CD14-positive monocyte (primary cell): ENCODE data around the gene DEPDC7. TPM values are rescaled to one million over a fixed set of nuclear protein-coding genes. Genes with fewer than 3 reads are reported as not detected.

Experiments used
- DNase-seq, 3 donors: peaks; one replicate each; pipeline ENCODE4 v3.0.0-alpha.2; 2011 to 2022
- H2AFZ ChIP-seq: 2 replicates; pipeline ENCODE4 v1.6.0; 2012; ENCODE audit warnings: mild to moderate bottlenecking, low read depth, low read length, inconsistent platforms; ENCODE audit not compliant: insufficient read depth, poor library complexity, severe bottlenecking
- H3K27ac ChIP-seq, 2 donors: 1 replicate in 1 of 2; 2 replicates in 1 of 2; pipeline ENCODE4 v1.5.1; 2012 to 2013; ENCODE audit warnings: low read length in 2 of 2, control low read depth in 1 of 2, inconsistent platforms in 1 of 2, low read depth in 1 of 2, mild to moderate bottlenecking in 1 of 2
- H3K27me3 ChIP-seq, 2 donors: one replicate each; pipeline versions ENCODE4 v1.6.0 to v1.6.1; 2011 to 2013; ENCODE audit warnings: low read length in 2 of 2; ENCODE audit not compliant: control insufficient read depth in 2 of 2, insufficient read depth in 2 of 2
- H3K36me3 ChIP-seq, 2 donors: replicated peaks in 1 of 2; 1 replicate in 1 of 2; 2 replicates in 1 of 2; pipeline versions ENCODE4 v1.5.1 to v1.6.1; 2012 to 2013; ENCODE audit warnings: low read length in 2 of 2, control low read depth in 1 of 2, inconsistent platforms in 1 of 2, mild to moderate bottlenecking in 1 of 2; ENCODE audit not compliant: insufficient read depth in 2 of 2, control insufficient read depth in 1 of 2
- H3K4me1 ChIP-seq, 2 donors: 1 replicate in 1 of 2; 2 replicates in 1 of 2; pipeline versions ENCODE4 v1.5.1 to v1.6.1; 2012 to 2013; ENCODE audit warnings: low read length in 2 of 2, control low read depth in 1 of 2, inconsistent platforms in 1 of 2, mild to moderate bottlenecking in 1 of 2, moderate library complexity in 1 of 2; ENCODE audit not compliant: insufficient read depth in 2 of 2, control insufficient read depth in 1 of 2
- H3K4me2 ChIP-seq: replicated peaks from 2 replicates; pipeline ENCODE3; 2012; ENCODE audit warnings: low read length, moderate library complexity, mild to moderate bottlenecking; ENCODE audit not compliant: poor library complexity, severe bottlenecking; ENCODE audit errors: extremely low read depth
- H3K4me3 ChIP-seq, 3 experiments: fragments of 200-600 bp in 1 of 3; sonication (generic) in 1 of 3; replicated peaks in 1 of 3; 1 replicate in 2 of 3; 2 replicates in 1 of 3; pipeline ENCODE4 v1.5.1; 2011 to 2013; ENCODE audit warnings: low read length in 3 of 3, mild to moderate bottlenecking in 3 of 3, control low read depth in 2 of 3, low read depth in 2 of 3, inconsistent platforms in 1 of 3, moderate library complexity in 1 of 3
- H3K79me2 ChIP-seq: 2 replicates; pipeline ENCODE4 v1.6.0; 2012; ENCODE audit warnings: mild to moderate bottlenecking, control low read depth, inconsistent platforms, low read length, moderate library complexity; ENCODE audit not compliant: insufficient read depth
- H3K9ac ChIP-seq: 2 replicates; pipeline ENCODE4 v1.6.0; 2017; ENCODE audit warnings: low read length, mild to moderate bottlenecking; ENCODE audit not compliant: insufficient read depth, poor library complexity, severe bottlenecking
- H3K9me3 ChIP-seq, 2 donors: replicated peaks in 1 of 2; 1 replicate in 1 of 2; 2 replicates in 1 of 2; pipeline versions ENCODE4 v1.5.1 to v1.6.1; 2012 to 2013; ENCODE audit warnings: low read length in 2 of 2, control low read depth in 1 of 2; ENCODE audit not compliant: control insufficient read depth in 1 of 2, insufficient read depth in 1 of 2
- H4K20me1 ChIP-seq: 2 replicates; pipeline ENCODE4 v1.6.0; 2012; ENCODE audit warnings: mild to moderate bottlenecking, low read length, control low read depth, moderate library complexity; ENCODE audit not compliant: insufficient read depth
- H3K27ac Mint-ChIP-seq, 7 donors: one replicate each; pipeline ENCODE4 v1.8.0; 2020; ENCODE audit warnings: mild to moderate bottlenecking in 7 of 7, mixed read lengths in 7 of 7, moderate library complexity in 6 of 7, inconsistent platforms in 2 of 7
- H3K27me3 Mint-ChIP-seq, 3 donors: one replicate each; pipeline ENCODE4 v1.8.0; 2021 to 2022; ENCODE audit warnings: low read depth in 3 of 3, mild to moderate bottlenecking in 3 of 3, mixed read lengths in 3 of 3, moderate library complexity in 3 of 3, inconsistent platforms in 1 of 3
- H3K36me3 Mint-ChIP-seq, 2 donors: one replicate each; pipeline ENCODE4 v1.8.0; 2020; ENCODE audit warnings: mixed read lengths in 2 of 2, inconsistent platforms in 1 of 2, mild to moderate bottlenecking in 1 of 2
- H3K4me1 Mint-ChIP-seq: one replicate; pipeline ENCODE4 v1.8.0; 2020; ENCODE audit warnings: mild to moderate bottlenecking, mixed read lengths
- H3K4me3 Mint-ChIP-seq, 2 donors: one replicate each; pipeline ENCODE4 v1.8.0; 2020; ENCODE audit warnings: mild to moderate bottlenecking in 2 of 2, mixed read lengths in 2 of 2, moderate library complexity in 1 of 2
- H3K9me3 Mint-ChIP-seq, 7 donors: one replicate each; pipeline ENCODE4 v1.8.0; 2020 to 2022; ENCODE audit warnings: mixed read lengths in 7 of 7, mild to moderate bottlenecking in 6 of 7, moderate library complexity in 6 of 7, inconsistent platforms in 2 of 7
- CTCF ChIP-seq: fragments of 200-600 bp; IDR thresholded peaks from one replicate; pipeline ENCODE4 v1.8.0; 2022; ENCODE audit warnings: antibody characterized with exemption, mild to moderate bottlenecking
- WGBS: methylation state at CpG from one replicate; pipeline ENCODE4 v1.1.5; 2013; ENCODE audit warnings: missing lambda C conversion rate; ENCODE audit not compliant: insufficient coverage; 5-methylcytosine and 5-hydroxymethylcytosine counted together
- intact Hi-C, 2 donors: fragments of 100-400 bp; cut with micrococcal nuclease; formaldehyde crosslinking; loops; one replicate each; pipeline versions ENCODE4 v1.15.0 to v1.15.1; 2023
- polyA plus RNA-seq, 3 donors: library from polyadenylated mRNA; depleted of rRNA in 1 of 3; unstranded in 2 of 3; stranded (reverse) in 1 of 3; fragments of 300-500 nt in 2 of 3; fragments of >200 nt in 1 of 3; fragmentation: Illumina TruSeq in 2 of 3; gene quantifications; 1 replicate in 2 of 3; 2 replicates in 1 of 3; pipeline ENCODE4 v1.2.3, GENCODE V29; 2012 to 2021
- small RNA-seq: library from RNA; depleted of rRNA; stranded (forward); fragments of <200 nt; gene quantifications from one replicate; pipeline ENCODE3, GENCODE V24; 2012; ENCODE audit warnings: low read depth; ENCODE audit not compliant: insufficient read length

The DEPDC7 gene
- polyA plus RNA-seq, 3 donors: 0.33 to 0.55 (median 0.48) TPM

- intact Hi-C loops: no loop called here
- Histone ChIP-seq H3K79me2 (no peaks in the 10 kb centered on the region), H3K36me3 (peaks cover 64 to 78% of the 10 kb centered on the region in 2 donors), H4K20me1 (no peaks in the 10 kb centered on the region), H2AFZ (no peak overlapping the region), H3K9ac (no peak overlapping the region), H3K27me3 (no peaks in the 10 kb centered on the region), H3K27ac (no peak overlapping the region), H3K9me3 (no peaks in the 10 kb centered on the region), H3K4me1 (peaks cover 18% of the 10 kb centered on the region in 2 donors), H3K4me2 (no peak overlapping the region), H3K4me3 (no peak overlapping the region)
- DNase-seq: no peak
- H3K27me3 Mint-ChIP-seq: peaks cover 0 to 3% (median 0%) of the 10 kb centered on the region in 3 donors
- no peak overlapping the region for H3K4me3 Mint-ChIP-seq
- H3K9me3 Mint-ChIP-seq: no peaks in the 10 kb centered on the region
- peaks cover 20% of the 10 kb centered on the region for H3K4me1 Mint-ChIP-seq
- peak overlapping the region in 1 of 7 donors; percentile 0 for H3K27ac Mint-ChIP-seq
- 96% methylated on average over 10 of the region's 17 CpGs for WGBS
- no peak for TF ChIP-seq CTCF
- peaks cover 62 to 77% of the 10 kb centered on the region in 2 donors for H3K36me3 Mint-ChIP-seq
These were observed 53.1 kb downstream of the DEPDC7 start for GRCh38 chr11:33068611-33069340.

GRCh38 chr11:33072465-33072864, 56.8 kb downstream of the DEPDC7 start:
- H3K27ac ChIP-seq: no peak overlapping the region
- H3K36me3 Mint-ChIP-seq: peaks cover 79 to 95% of the 10 kb centered on the region in 2 donors
- no peaks in the 10 kb centered on the region for H3K4me1 Mint-ChIP-seq
- intact Hi-C loops: no loop called here
- peaks cover 0 to 1% (median 0%) of the 10 kb centered on the region in 3 donors for H3K27me3 Mint-ChIP-seq
- H3K4me1 ChIP-seq: no peaks in the 10 kb centered on the region
- H3K9me3 ChIP-seq: no peaks in the 10 kb centered on the region
- no peaks in the 10 kb centered on the region for H3K79me2 ChIP-seq
- H3K9ac ChIP-seq: no peak overlapping the region
- no peak for DNase-seq
- H4K20me1 ChIP-seq: no peaks in the 10 kb centered on the region
- H3K9me3 Mint-ChIP-seq: peaks cover 0 to 7% (median 2%) of the 10 kb centered on the region in 7 donors
- H2AFZ ChIP-seq: no peak overlapping the region
- no peak overlapping the region for H3K4me2 ChIP-seq
- WGBS: no CpG with 5 or more reads among the region's 8 CpGs
- no peak overlapping the region for H3K4me3 Mint-ChIP-seq
- peaks cover 79 to 97% of the 10 kb centered on the region in 2 donors for H3K36me3 ChIP-seq
- H3K27me3 ChIP-seq: no peaks in the 10 kb centered on the region
- no peak overlapping the region for H3K4me3 ChIP-seq
- no peak overlapping the region for H3K27ac Mint-ChIP-seq
- TF ChIP-seq CTCF: no peak

Small RNA genes lying within 50 kb of the gene (small RNA-seq; reads per million reads assigned to genes)
- not detected for gene RF00019

Other genes with a start within 250 kb of the DEPDC7 start
- under 1 TPM in 2 of 3 donors, not detected in 1; 0.03 to 0.09 TPM for gene CCDC73, start 221.2 kb upstream of the DEPDC7 start, polyA plus RNA-seq
- 1 to 10 TPM; 3.5 to 9.9 (median 8.7) TPM for gene PRRG4, start 186.0 kb upstream of the DEPDC7 start, polyA plus RNA-seq
- gene QSER1, start 123.1 kb upstream of the DEPDC7 start, polyA plus RNA-seq: 1 to 10 TPM; 1.1 to 7.0 (median 2.5) TPM
- gene TCP11L1, start 23.7 kb downstream of the DEPDC7 start, polyA plus RNA-seq: 10 to 100 TPM in 1 of 3 donors, 1 to 10 TPM in 2; 5.1 to 11.2 (median 7.0) TPM
- 10 to 100 TPM in 1 of 3 donors, 1 to 10 TPM in 2; 6.9 to 12.1 (median 7.1) TPM for gene CSTF3, start 145.6 kb downstream of the DEPDC7 start, polyA plus RNA-seq
- 10 to 100 TPM; 62.0 to 68.6 (median 63.5) TPM for gene HIPK3, start 241.5 kb downstream of the DEPDC7 start, polyA plus RNA-seq